PC-3 (cell line): Measurements from ENCODE around the gene INTS3. TPM values are rescaled to one million over a fixed set of nuclear protein-coding genes. Genes with fewer than 3 reads are reported as not detected.

Source experiments
- ATAC-seq: fragments of 200-7000 bp; cut with Tn5 transposase; 2 replicates; pipeline ENCODE4 v1.9.1; 2020; ENCODE audit warnings: mild to moderate bottlenecking, moderate library complexity
- BruUV-seq: library from RNA; stranded (reverse); fragments of 400-500 nt; replicated peaks from 2 replicates; lab custom pipeline; 2021; lab: Mats Ljungman, UMichigan
- CTCF ChIA-PET: fragments of 300-600 bp; sonication (Branson Sonifier 250); formaldehyde crosslinking; loops from one replicate; lab custom pipeline; 2022; ENCODE audit warnings: antibody characterized with exemption; lab: Charles Lee
- POLR2A ChIA-PET: fragments of 300-600 bp; sonication (Branson Sonifier 250); formaldehyde crosslinking; loops from one replicate; lab custom pipeline; 2022; ENCODE audit warnings: antibody characterized with exemption; ENCODE audit not compliant: unreplicated experiment; lab: Charles Lee
- DNase-seq: peaks from one replicate; pipeline ENCODE4 v3.0.0-alpha.2; 2015
- H2AFZ ChIP-seq: fragments of 300-600 bp; sonication (generic); 2 replicates; pipeline ENCODE4 v1.6.0; 2016; ENCODE audit warnings: antibody characterized with exemption, low read length
- H3F3A ChIP-seq: fragments of 300-600 bp; sonication (generic); one replicate; pipeline ENCODE4 v1.6.0; 2017; ENCODE audit warnings: antibody characterized with exemption, low read length, control low read depth, mild to moderate bottlenecking; ENCODE audit not compliant: unreplicated experiment
- H3K27ac ChIP-seq: fragments of 300-600 bp; sonication (generic); 2 replicates; pipeline ENCODE4 v1.5.1; 2016; ENCODE audit warnings: mild to moderate bottlenecking, low read length
- H3K27me3 ChIP-seq: fragments of 300-600 bp; sonication (generic); 2 replicates; pipeline ENCODE4 v1.6.1; 2016; ENCODE audit warnings: low read length, mixed read lengths
- H3K36me3 ChIP-seq: fragments of 300-600 bp; sonication (generic); 2 replicates; pipeline ENCODE4 v1.6.1; 2016; ENCODE audit warnings: low read depth, mixed run types, low read length, mixed read lengths
- H3K4me1 ChIP-seq: fragments of 300-600 bp; sonication (generic); 2 replicates; pipeline ENCODE4 v1.5.1; 2016; ENCODE audit warnings: low read length; ENCODE audit not compliant: insufficient read depth
- H3K4me2 ChIP-seq: fragments of 300-600 bp; sonication (generic); 2 replicates; pipeline ENCODE4 v1.6.0; 2016; ENCODE audit warnings: low read length
- H3K4me3 ChIP-seq: fragments of 300-600 bp; sonication (generic); 2 replicates; pipeline ENCODE4 v1.5.1; 2016; ENCODE audit warnings: mild to moderate bottlenecking, low read length, mixed read lengths
- H3K79me2 ChIP-seq: fragments of 300-600 bp; sonication (generic); 2 replicates; pipeline ENCODE4 v1.6.1; 2017; ENCODE audit warnings: low read length, mixed read lengths
- H3K9ac ChIP-seq: fragments of 300-600 bp; sonication (generic); 2 replicates; pipeline ENCODE4 v1.6.0; 2016; ENCODE audit warnings: mild to moderate bottlenecking, low read length
- H3K9me2 ChIP-seq: fragments of 300-600 bp; sonication (generic); replicated peaks from 2 replicates; pipeline ENCODE4 v1.6.1; 2016; ENCODE audit warnings: mixed run types, low read length, mixed read lengths
- H3K9me3 ChIP-seq: fragments of 300-600 bp; sonication (generic); 2 replicates; pipeline ENCODE4 v1.6.1; 2016; ENCODE audit warnings: low read length, mixed read lengths
- H4K20me1 ChIP-seq: fragments of 300-600 bp; sonication (generic); 2 replicates; pipeline ENCODE4 v1.6.1; 2016; ENCODE audit warnings: low read length, mixed read lengths
- EZH2 ChIP-seq: fragments of 300-600 bp; sonication (generic); IDR thresholded peaks from one replicate; pipeline ENCODE4 v1.6.1; 2017; ENCODE audit warnings: antibody characterized with exemption, mild to moderate bottlenecking, low read length; ENCODE audit not compliant: unreplicated experiment
- EZH2phosphoT487 ChIP-seq: fragments of 300-600 bp; sonication (generic); IDR thresholded peaks from 2 replicates; pipeline ENCODE4 v1.6.1; 2018; ENCODE audit warnings: mild to moderate bottlenecking, antibody characterized with exemption, low read length, borderline replicate concordance
- intact Hi-C: fragments of 100-400 bp; cut with micrococcal nuclease; formaldehyde crosslinking; loops from 2 replicates; pipeline ENCODE4 v1.9.0; 2023
- total RNA-seq: library from RNA; depleted of rRNA; stranded (reverse); fragments of >200 nt; gene quantifications from 2 replicates; pipeline ENCODE4 v1.2.3, GENCODE V29; 2014
- TF ChIP-seq, protein P1 (sequence below): fragments of 300-600 bp; sonication (generic); conservative IDR thresholded peaks from 2 replicates; pipeline ENCODE4 v1.5.1; 2017; ENCODE audit warnings: antibody characterized with exemption, low read depth, mild to moderate bottlenecking, low read length

The INTS3 gene
- total RNA-seq, 1 experiment from 2014 or later: 46.5 TPM

GRCh38 chr1:153767519-153767918, 39.7 kb downstream of the INTS3 start:
- Histone ChIP-seq H3K27ac (no peak overlapping the region), H3K9ac (no peak overlapping the region), H3K4me3 (no peak overlapping the region), H3K4me1 (no peaks in the 10 kb centered on the region), H3K27me3 (no peaks in the 10 kb centered on the region), H3K4me2 (no peak overlapping the region), H3K36me3 (peaks cover 60% of the 10 kb centered on the region; the same call in 1 of the 2 replicates), H3K9me3 (no peaks in the 10 kb centered on the region), H3K79me2 (no peaks in the 10 kb centered on the region), H3K9me2 (no peaks in the 10 kb centered on the region), H4K20me1 (no peaks in the 10 kb centered on the region), H3F3A (no peaks in the 10 kb centered on the region), H2AFZ (no peak overlapping the region)
- intact Hi-C loops: no loop called here
- no peak for ATAC-seq
- DNase-seq: no peak
- ChIA-PET POLR2A (no interaction called here), CTCF (no interaction called here)
- no TSS peak for BruUV-seq
- no peak for TF ChIP-seq EZH2phosphoT487
- TF ChIP-seq, protein P1, sequence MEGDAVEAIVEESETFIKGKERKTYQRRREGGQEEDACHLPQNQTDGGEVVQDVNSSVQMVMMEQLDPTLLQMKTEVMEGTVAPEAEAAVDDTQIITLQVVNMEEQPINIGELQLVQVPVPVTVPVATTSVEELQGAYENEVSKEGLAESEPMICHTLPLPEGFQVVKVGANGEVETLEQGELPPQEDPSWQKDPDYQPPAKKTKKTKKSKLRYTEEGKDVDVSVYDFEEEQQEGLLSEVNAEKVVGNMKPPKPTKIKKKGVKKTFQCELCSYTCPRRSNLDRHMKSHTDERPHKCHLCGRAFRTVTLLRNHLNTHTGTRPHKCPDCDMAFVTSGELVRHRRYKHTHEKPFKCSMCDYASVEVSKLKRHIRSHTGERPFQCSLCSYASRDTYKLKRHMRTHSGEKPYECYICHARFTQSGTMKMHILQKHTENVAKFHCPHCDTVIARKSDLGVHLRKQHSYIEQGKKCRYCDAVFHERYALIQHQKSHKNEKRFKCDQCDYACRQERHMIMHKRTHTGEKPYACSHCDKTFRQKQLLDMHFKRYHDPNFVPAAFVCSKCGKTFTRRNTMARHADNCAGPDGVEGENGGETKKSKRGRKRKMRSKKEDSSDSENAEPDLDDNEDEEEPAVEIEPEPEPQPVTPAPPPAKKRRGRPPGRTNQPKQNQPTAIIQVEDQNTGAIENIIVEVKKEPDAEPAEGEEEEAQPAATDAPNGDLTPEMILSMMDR: no peak
- no peak for TF ChIP-seq EZH2

DNA sequence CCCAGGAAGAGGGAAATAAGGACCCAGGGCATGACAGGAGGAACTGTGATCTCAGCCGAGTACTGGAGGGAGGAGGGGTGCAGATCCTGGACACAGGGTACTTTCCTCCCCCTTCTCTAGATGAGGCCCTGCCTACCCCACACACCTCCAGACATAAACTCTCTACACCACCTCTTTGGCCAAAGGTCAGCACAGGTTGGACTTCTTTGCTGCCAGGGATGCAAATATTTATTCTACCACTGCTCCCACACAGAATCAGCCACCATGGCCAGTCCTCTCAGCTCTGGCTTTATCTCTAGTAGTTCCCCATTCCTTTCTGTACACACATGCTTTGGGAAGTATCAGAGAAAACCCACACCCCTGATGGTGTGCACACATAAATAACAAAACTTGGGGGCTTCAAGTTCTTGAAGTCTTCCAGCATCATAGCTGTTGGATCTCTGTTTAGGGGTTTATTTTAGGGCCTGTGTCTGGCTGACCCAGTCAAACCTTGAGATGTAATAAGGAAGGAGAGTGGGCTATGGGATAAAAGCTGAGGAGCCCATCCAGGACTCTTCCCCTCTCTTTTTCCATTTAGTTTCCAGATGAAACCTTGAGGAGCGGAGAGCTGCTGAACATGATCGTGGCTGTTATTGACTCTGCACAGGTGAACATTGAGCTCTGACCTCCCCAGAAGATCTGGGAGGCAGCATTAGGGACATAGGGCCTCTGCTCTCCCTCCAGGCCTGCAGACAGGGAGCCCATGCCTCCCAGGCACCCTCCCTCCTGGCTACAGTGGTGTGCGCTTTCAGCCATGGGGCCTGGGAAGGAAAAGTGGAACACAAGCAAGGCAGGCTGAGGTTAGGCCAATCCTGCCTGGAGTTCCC, 40.7 kb downstream of the INTS3 start:
- no peak overlapping the region for H3K4me3 ChIP-seq
- H2AFZ ChIP-seq: no peak overlapping the region
- H3K79me2 ChIP-seq: no peaks in the 10 kb centered on the region
- intact Hi-C loops: no loop called here
- ATAC-seq: no peak
- no peak overlapping the region for H3K4me2 ChIP-seq
- no peaks in the 10 kb centered on the region for H4K20me1 ChIP-seq
- DNase-seq: no peak
- no peak overlapping the region for H3K27ac ChIP-seq
- H3F3A ChIP-seq: no peaks in the 10 kb centered on the region
- TF ChIP-seq EZH2phosphoT487 (no peak), EZH2 (no peak)
- TF ChIP-seq, protein P1: no peak
- H3K9ac ChIP-seq: no peak overlapping the region
- H3K9me2 ChIP-seq: no peaks in the 10 kb centered on the region
- BruUV-seq: no TSS peak
- H3K9me3 ChIP-seq: no peaks in the 10 kb centered on the region
- no peaks in the 10 kb centered on the region for H3K27me3 ChIP-seq
- H3K4me1 ChIP-seq: no peaks in the 10 kb centered on the region
- peaks cover 53% of the 10 kb centered on the region; the same call in 1 of the 2 replicates for H3K36me3 ChIP-seq
- ChIA-PET POLR2A (interaction anchor here (0.8 kb wide), 1 partner anchor 227 kb away, joined by 4 read pairs; no protein-coding TSS in a partner anchor), CTCF (no interaction called here)

- POLR2A ChIA-PET: interaction anchor here (0.8 kb wide), 1 partner anchor 226 kb away, joined by 4 read pairs; no protein-coding TSS in a partner anchor
- Histone ChIP-seq H4K20me1 (no peaks in the 10 kb centered on the region), H3K9me2 (no peaks in the 10 kb centered on the region), H3K9me3 (no peaks in the 10 kb centered on the region), H3K9ac (no peak overlapping the region), H3K4me1 (no peaks in the 10 kb centered on the region), H2AFZ (no peak overlapping the region), H3K36me3 (peaks cover 46% of the 10 kb centered on the region; the same call in 1 of the 2 replicates), H3K79me2 (no peaks in the 10 kb centered on the region), H3K4me3 (no peak overlapping the region), H3K27me3 (no peaks in the 10 kb centered on the region), H3K27ac (no peak overlapping the region), H3F3A (no peaks in the 10 kb centered on the region), H3K4me2 (no peak overlapping the region)
- no peak for ATAC-seq
- no peak for TF ChIP-seq EZH2
- TF ChIP-seq, protein P1: no peak
- no peak for TF ChIP-seq EZH2phosphoT487
- intact Hi-C loops: no loop called here
- BruUV-seq: no TSS peak
- CTCF ChIA-PET: interaction anchor here (0.5 kb wide), 1 partner anchor 42 kb away, joined by 3 read pairs; the partner anchor contains the start of gene INTS3
- DNase-seq: no peak
Measured at GRCh38 chr1:153769221-153769620, 41.4 kb downstream of the INTS3 start.
